Breast epithelium (tissue), 4 donors: ENCODE results near the gene DCST1. TPM values are rescaled to one million over a fixed set of nuclear protein-coding genes. Genes with fewer than 3 reads are reported as not detected.

Source experiments
- DNase-seq, 2 donors: peaks; one replicate each; pipeline ENCODE4 v3.0.0-alpha.2; 2019; ENCODE audit warnings: low spot score in 2 of 2
- H3K27ac ChIP-seq, 2 donors: fragments of 200-600 bp; sonication (generic) in 1 of 2; one replicate each; pipeline ENCODE4 v1.5.1; 2016 to 2019; ENCODE audit warnings: mild to moderate bottlenecking in 1 of 2
- H3K27me3 ChIP-seq, 2 donors: fragments of 200-600 bp; sonication (generic) in 1 of 2; one replicate each; pipeline versions ENCODE4 v1.5.1 to v1.6.0; 2017 to 2019; ENCODE audit warnings: control low read depth in 1 of 2, mild to moderate bottlenecking in 1 of 2
- H3K36me3 ChIP-seq: fragments of 200-600 bp; one replicate; pipeline ENCODE4 v1.5.1; 2019
- H3K4me1 ChIP-seq, 2 donors: fragments of 200-600 bp; sonication (generic); one replicate each; pipeline ENCODE4 v1.5.1; 2016 to 2019; ENCODE audit warnings: control low read depth in 1 of 2
- H3K4me3 ChIP-seq, 3 donors: fragments of 200-600 bp; sonication (generic); 1 replicate in 2 of 3; 2 replicates in 1 of 3; pipeline ENCODE4 v1.5.1; 2016 to 2019; ENCODE audit warnings: mild to moderate bottlenecking in 3 of 3, moderate library complexity in 2 of 3
- H3K9me3 ChIP-seq, 2 donors: fragments of 200-600 bp; sonication (generic) in 1 of 2; one replicate each; pipeline ENCODE4 v1.5.1; 2016 to 2019; ENCODE audit warnings: control low read depth in 1 of 2
- CTCF ChIP-seq, 3 donors: fragments of 450-650 bp; IDR thresholded peaks; one replicate each; pipeline ENCODE4 v1.5.1; 2016 to 2017; ENCODE audit warnings: antibody characterized with exemption in 3 of 3, mild to moderate bottlenecking in 3 of 3, moderate library complexity in 3 of 3
- POLR2A ChIP-seq: fragments of 450-650 bp; IDR thresholded peaks from one replicate; pipeline ENCODE4 v1.6.1; 2016; ENCODE audit warnings: antibody characterized with exemption, mild to moderate bottlenecking, moderate library complexity
- POLR2AphosphoS5 ChIP-seq, 3 donors: sonication (generic); formaldehyde crosslinking; IDR thresholded peaks; one replicate each; pipeline ENCODE4 v1.6.1; 2017; ENCODE audit warnings: antibody characterized with exemption in 3 of 3
- intact Hi-C: fragments of 100-400 bp; cut with DNase I; formaldehyde crosslinking; loops from one replicate; pipeline ENCODE4 v1.15.1; 2023; ENCODE audit warnings: low total_unique reads
- total RNA-seq, 3 donors: library from RNA; depleted of rRNA; stranded (reverse); fragments of >200 nt; gene quantifications; one replicate each; pipeline ENCODE4 v1.1.0, GENCODE V29; 2016

Gene DCST1
- total RNA-seq, 3 donors from 2014 or later: 0.16 to 0.66 (median 0.44) TPM

GRCh38 chr1:155052439-155053395 is 19.1 kb downstream of the DCST1 start:
- Histone ChIP-seq H3K4me1 (peaks cover 6 to 9% of the 10 kb centered on the region in 2 donors), H3K4me3 (peak overlapping the region; percentile 77 to 87 (median 80)), H3K27me3 (no peaks in the 10 kb centered on the region), H3K9me3 (no peaks in the 10 kb centered on the region), H3K36me3 (no peaks in the 10 kb centered on the region), H3K27ac (peak overlapping the region; percentile 90 to 92)
- intact Hi-C loops: loop anchor here (5.0 kb wide), 1 partner anchor 35 kb away; no protein-coding TSS in a partner anchor
- TF ChIP-seq CTCF (IDR thresholded peaks at IDR 0.05) (peak in 1 of 3 donors; percentile 38), POLR2A (no peak), POLR2AphosphoS5 (IDR thresholded peaks at IDR 0.05) (no peak)
- no peak for DNase-seq

GRCh38 chr1:155053531-155054105 is 20.0 kb downstream of the DCST1 start:
- peaks cover 6 to 9% of the 10 kb centered on the region in 2 donors for H3K4me1 ChIP-seq
- no peak overlapping the region for H3K27ac ChIP-seq

GRCh38 chr1:155057104-155057503 is 23.5 kb downstream of the DCST1 start:
- DNase-seq: no peak
- Histone ChIP-seq H3K27me3 (no peaks in the 10 kb centered on the region), H3K27ac (no peak overlapping the region), H3K4me3 (no peak overlapping the region), H3K4me1 (peaks cover 6 to 10% of the 10 kb centered on the region in 2 donors), H3K9me3 (no peaks in the 10 kb centered on the region), H3K36me3 (no peaks in the 10 kb centered on the region)
- no peak for TF ChIP-seq CTCF (IDR thresholded peaks at IDR 0.05)
- no peak for TF ChIP-seq POLR2A
- TF ChIP-seq POLR2AphosphoS5 (IDR thresholded peaks at IDR 0.05): no peak
- intact Hi-C loops: no loop called here

More at GRCh38 chr1:155053531-155054105, 20.0 kb downstream of the DCST1 start:
- Histone ChIP-seq H3K36me3 (no peaks in the 10 kb centered on the region), H3K27me3 (no peaks in the 10 kb centered on the region), H3K9me3 (no peaks in the 10 kb centered on the region), H3K4me3 (peak overlapping the region in 1 of 3 donors; percentile 77)
- DNase-seq: no peak
- intact Hi-C loops: loop anchor here (5.0 kb wide), 1 partner anchor 36 kb away; no protein-coding TSS in a partner anchor
- TF ChIP-seq POLR2A (no peak), CTCF (IDR thresholded peaks at IDR 0.05) (no peak), POLR2AphosphoS5 (IDR thresholded peaks at IDR 0.05) (no peak)

- no peak for DNase-seq
- H3K27me3 ChIP-seq: no peaks in the 10 kb centered on the region
- intact Hi-C loops: no loop called here
- H3K36me3 ChIP-seq: no peaks in the 10 kb centered on the region
- H3K4me3 ChIP-seq: no peak overlapping the region
- H3K4me1 ChIP-seq: peaks cover 11 to 14% of the 10 kb centered on the region in 2 donors
- TF ChIP-seq POLR2A: no peak
- TF ChIP-seq POLR2AphosphoS5 (IDR thresholded peaks at IDR 0.05): no peak
- H3K9me3 ChIP-seq: no peaks in the 10 kb centered on the region
- H3K27ac ChIP-seq: no peak overlapping the region
These were observed 24.2 kb downstream of the DCST1 start for GRCh38 chr1:155057788-155058211.

GRCh38 chr1:155060736-155061135 is 27.1 kb downstream of the DCST1 start:
- H3K27ac ChIP-seq: no peak overlapping the region
- no peaks in the 10 kb centered on the region for H3K36me3 ChIP-seq
- TF ChIP-seq POLR2AphosphoS5 (IDR thresholded peaks at IDR 0.05): no peak
- no peak for TF ChIP-seq POLR2A
- no peak for TF ChIP-seq CTCF (IDR thresholded peaks at IDR 0.05)
- peaks cover 14 to 15% of the 10 kb centered on the region in 2 donors for H3K4me1 ChIP-seq
- no peaks in the 10 kb centered on the region for H3K27me3 ChIP-seq
- DNase-seq: no peak
- no peak overlapping the region for H3K4me3 ChIP-seq
- intact Hi-C loops: loop anchor here (10.0 kb wide), 1 partner anchor 106 kb away; the partner anchor contains the start of gene PBXIP1
- H3K9me3 ChIP-seq: no peaks in the 10 kb centered on the region
